Measurements from ENCODE around the gene COP1. TPM values are rescaled to one million over a fixed set of nuclear protein-coding genes. Genes with fewer than 3 reads are reported as not detected.

Gene COP1
- total RNA-seq, 1 experiment from 2014 or later: 36.0 TPM

GRCh38 chr1:175951627-175952026 is 255.5 kb downstream of the COP1 start:
- POLR2A ChIA-PET: interaction anchor here (0.7 kb wide), 2 partner anchors 42 to 112 kb away, joined by 3 to 6 read pairs; no protein-coding TSS in a partner anchor
- Mint-ChIP-seq H3K27me3 (ENCODE audit: low read depth) (no peaks in the 10 kb centered on the region), H3K4me1 (peaks cover 5% of the 10 kb centered on the region; the same call in 1 of the 2 replicates), H3K27ac (no peak overlapping the region), H3K36me3 (peaks cover 3% of the 10 kb centered on the region), H3K9me3 (peaks cover 3% of the 10 kb centered on the region; the same call in 1 of the 2 replicates), H3K4me3 (no peak overlapping the region)
- ATAC-seq (no peak), DNase-seq (ENCODE audit: low spot score) (no peak)
- CTCF ChIA-PET: no interaction called here
- TF ChIP-seq ATF1 (CRISPR knock-in tag; IDR thresholded peaks at IDR 0.05) (no peak), TEAD4 (CRISPR knock-in tag; IDR thresholded peaks at IDR 0.05) (no peak), ZNF138 (CRISPR knock-in tag; conservative IDR thresholded peaks at IDR 0.05) (no peak), NR2C2 (CRISPR knock-in tag; IDR thresholded peaks at IDR 0.05) (no peak), ATF6 (CRISPR knock-in tag; IDR thresholded peaks at IDR 0.05) (no peak)
- TF ChIP-seq, protein P1, sequence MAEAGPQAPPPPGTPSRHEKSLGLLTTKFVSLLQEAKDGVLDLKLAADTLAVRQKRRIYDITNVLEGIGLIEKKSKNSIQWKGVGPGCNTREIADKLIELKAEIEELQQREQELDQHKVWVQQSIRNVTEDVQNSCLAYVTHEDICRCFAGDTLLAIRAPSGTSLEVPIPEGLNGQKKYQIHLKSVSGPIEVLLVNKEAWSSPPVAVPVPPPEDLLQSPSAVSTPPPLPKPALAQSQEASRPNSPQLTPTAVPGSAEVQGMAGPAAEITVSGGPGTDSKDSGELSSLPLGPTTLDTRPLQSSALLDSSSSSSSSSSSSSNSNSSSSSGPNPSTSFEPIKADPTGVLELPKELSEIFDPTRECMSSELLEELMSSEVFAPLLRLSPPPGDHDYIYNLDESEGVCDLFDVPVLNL (CRISPR knock-in tag; IDR thresholded peaks at IDR 0.05; ENCODE audit: borderline replicate concordance, low read depth): no peak

GRCh38 chr1:175947771-175948170 is 259.3 kb downstream of the COP1 start:
- Mint-ChIP-seq H3K27me3 (ENCODE audit: low read depth) (no peaks in the 10 kb centered on the region), H3K9me3 (peaks cover 3% of the 10 kb centered on the region; the same call in 1 of the 2 replicates), H3K36me3 (peaks cover 12% of the 10 kb centered on the region), H3K27ac (no peak overlapping the region), H3K4me3 (no peak overlapping the region), H3K4me1 (no peaks in the 10 kb centered on the region)
- TF ChIP-seq, protein P2, sequence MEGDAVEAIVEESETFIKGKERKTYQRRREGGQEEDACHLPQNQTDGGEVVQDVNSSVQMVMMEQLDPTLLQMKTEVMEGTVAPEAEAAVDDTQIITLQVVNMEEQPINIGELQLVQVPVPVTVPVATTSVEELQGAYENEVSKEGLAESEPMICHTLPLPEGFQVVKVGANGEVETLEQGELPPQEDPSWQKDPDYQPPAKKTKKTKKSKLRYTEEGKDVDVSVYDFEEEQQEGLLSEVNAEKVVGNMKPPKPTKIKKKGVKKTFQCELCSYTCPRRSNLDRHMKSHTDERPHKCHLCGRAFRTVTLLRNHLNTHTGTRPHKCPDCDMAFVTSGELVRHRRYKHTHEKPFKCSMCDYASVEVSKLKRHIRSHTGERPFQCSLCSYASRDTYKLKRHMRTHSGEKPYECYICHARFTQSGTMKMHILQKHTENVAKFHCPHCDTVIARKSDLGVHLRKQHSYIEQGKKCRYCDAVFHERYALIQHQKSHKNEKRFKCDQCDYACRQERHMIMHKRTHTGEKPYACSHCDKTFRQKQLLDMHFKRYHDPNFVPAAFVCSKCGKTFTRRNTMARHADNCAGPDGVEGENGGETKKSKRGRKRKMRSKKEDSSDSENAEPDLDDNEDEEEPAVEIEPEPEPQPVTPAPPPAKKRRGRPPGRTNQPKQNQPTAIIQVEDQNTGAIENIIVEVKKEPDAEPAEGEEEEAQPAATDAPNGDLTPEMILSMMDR (IDR thresholded peaks at IDR 0.05): no peak
- TF ChIP-seq RORB (CRISPR knock-in tag; IDR thresholded peaks at IDR 0.05) (no peak), CBFB (CRISPR knock-in tag; IDR thresholded peaks at IDR 0.05; ENCODE audit: low read depth) (no peak), KAT7 (CRISPR knock-in tag; IDR thresholded peaks at IDR 0.05; ENCODE audit: borderline replicate concordance) (no peak), FOXJ3 (CRISPR knock-in tag; IDR thresholded peaks at IDR 0.05; ENCODE audit: borderline replicate concordance) (no peak), ATF2 (CRISPR knock-in tag; IDR thresholded peaks at IDR 0.05; ENCODE audit: borderline replicate concordance, low read depth) (no peak), SP1 (CRISPR knock-in tag; conservative IDR thresholded peaks at IDR 0.05) (no peak), NR3C1 (CRISPR knock-in tag; conservative IDR thresholded peaks at IDR 0.05; ENCODE audit: low read depth) (no peak), ZMAT4 (CRISPR knock-in tag; IDR thresholded peaks at IDR 0.05) (no peak), SMAD4 (CRISPR knock-in tag; IDR thresholded peaks at IDR 0.05) (no peak), FOXK1 (CRISPR knock-in tag; IDR thresholded peaks at IDR 0.05) (no peak), ERG (CRISPR knock-in tag; IDR thresholded peaks at IDR 0.05) (no peak), ZNF671 (CRISPR knock-in tag; IDR thresholded peaks at IDR 0.05) (no peak), ZNF423 (CRISPR knock-in tag; IDR thresholded peaks at IDR 0.05) (no peak)
- TF ChIP-seq, protein P3, sequence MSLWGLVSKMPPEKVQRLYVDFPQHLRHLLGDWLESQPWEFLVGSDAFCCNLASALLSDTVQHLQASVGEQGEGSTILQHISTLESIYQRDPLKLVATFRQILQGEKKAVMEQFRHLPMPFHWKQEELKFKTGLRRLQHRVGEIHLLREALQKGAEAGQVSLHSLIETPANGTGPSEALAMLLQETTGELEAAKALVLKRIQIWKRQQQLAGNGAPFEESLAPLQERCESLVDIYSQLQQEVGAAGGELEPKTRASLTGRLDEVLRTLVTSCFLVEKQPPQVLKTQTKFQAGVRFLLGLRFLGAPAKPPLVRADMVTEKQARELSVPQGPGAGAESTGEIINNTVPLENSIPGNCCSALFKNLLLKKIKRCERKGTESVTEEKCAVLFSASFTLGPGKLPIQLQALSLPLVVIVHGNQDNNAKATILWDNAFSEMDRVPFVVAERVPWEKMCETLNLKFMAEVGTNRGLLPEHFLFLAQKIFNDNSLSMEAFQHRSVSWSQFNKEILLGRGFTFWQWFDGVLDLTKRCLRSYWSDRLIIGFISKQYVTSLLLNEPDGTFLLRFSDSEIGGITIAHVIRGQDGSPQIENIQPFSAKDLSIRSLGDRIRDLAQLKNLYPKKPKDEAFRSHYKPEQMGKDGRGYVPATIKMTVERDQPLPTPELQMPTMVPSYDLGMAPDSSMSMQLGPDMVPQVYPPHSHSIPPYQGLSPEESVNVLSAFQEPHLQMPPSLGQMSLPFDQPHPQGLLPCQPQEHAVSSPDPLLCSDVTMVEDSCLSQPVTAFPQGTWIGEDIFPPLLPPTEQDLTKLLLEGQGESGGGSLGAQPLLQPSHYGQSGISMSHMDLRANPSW (CRISPR knock-in tag; conservative IDR thresholded peaks at IDR 0.05; ENCODE audit: low read depth): no peak
- DNase-seq (ENCODE audit: low spot score) (no peak), ATAC-seq (no peak)
- CTCF ChIA-PET: no interaction called here
- POLR2A ChIA-PET: no interaction called here
